Measurements from ENCODE around the gene PAXX. TPM values are rescaled to one million over a fixed set of nuclear protein-coding genes. Genes with fewer than 3 reads are reported as not detected.
"Not testable (repeated sequence)": the region's sequence is repeated elsewhere in the genome, so short reads cannot be mapped to it uniquely, and the experiment has no call there.

Gene PAXX
- total and polyA plus RNA-seq, 2 donors (not counting 1 experiment from before 2014, with no cell fraction given): 6.1 to 13.7 TPM

- not testable (repeated sequence) for H4K20me1 ChIP-seq (ENCODE audit: control insufficient read depth, extremely low read depth, insufficient read depth, low read length); H3K9me3 ChIP-seq (ENCODE audit: control insufficient read depth, insufficient read depth, low read depth, low read length); H3K4me2 ChIP-seq (ENCODE audit: extremely low read depth, insufficient read depth, low read length); H2AFZ ChIP-seq (ENCODE audit: low read length); H3K27me3 ChIP-seq (ENCODE audit: control insufficient read depth, insufficient read depth, low read length); H3K79me2 ChIP-seq (ENCODE audit: control insufficient read depth, insufficient read depth, low read length); H3K36me3 ChIP-seq (ENCODE audit: control insufficient read depth, insufficient read depth, low read length); H3K4me3 ChIP-seq (replicated peaks in 1 of 4; ENCODE audit: control extremely low read depth in 1 of 4, insufficient read depth in 1 of 4, low read depth in 3 of 4, low read length in 4 of 4); H3K27ac ChIP-seq (ENCODE audit: insufficient read depth, low read length); H3K9ac ChIP-seq (ENCODE audit: insufficient read depth, low read length); DNase-seq (ENCODE audit: low read depth in 2 of 2)
- peaks cover 13% of the 10 kb centered on the region for H3K4me1 ChIP-seq (ENCODE audit: control insufficient read depth, extremely low read depth, insufficient read depth, low read length)
- TF ChIP-seq, protein P1, sequence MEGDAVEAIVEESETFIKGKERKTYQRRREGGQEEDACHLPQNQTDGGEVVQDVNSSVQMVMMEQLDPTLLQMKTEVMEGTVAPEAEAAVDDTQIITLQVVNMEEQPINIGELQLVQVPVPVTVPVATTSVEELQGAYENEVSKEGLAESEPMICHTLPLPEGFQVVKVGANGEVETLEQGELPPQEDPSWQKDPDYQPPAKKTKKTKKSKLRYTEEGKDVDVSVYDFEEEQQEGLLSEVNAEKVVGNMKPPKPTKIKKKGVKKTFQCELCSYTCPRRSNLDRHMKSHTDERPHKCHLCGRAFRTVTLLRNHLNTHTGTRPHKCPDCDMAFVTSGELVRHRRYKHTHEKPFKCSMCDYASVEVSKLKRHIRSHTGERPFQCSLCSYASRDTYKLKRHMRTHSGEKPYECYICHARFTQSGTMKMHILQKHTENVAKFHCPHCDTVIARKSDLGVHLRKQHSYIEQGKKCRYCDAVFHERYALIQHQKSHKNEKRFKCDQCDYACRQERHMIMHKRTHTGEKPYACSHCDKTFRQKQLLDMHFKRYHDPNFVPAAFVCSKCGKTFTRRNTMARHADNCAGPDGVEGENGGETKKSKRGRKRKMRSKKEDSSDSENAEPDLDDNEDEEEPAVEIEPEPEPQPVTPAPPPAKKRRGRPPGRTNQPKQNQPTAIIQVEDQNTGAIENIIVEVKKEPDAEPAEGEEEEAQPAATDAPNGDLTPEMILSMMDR (conservative IDR thresholded peaks at IDR 0.05 in 1 of 2, IDR thresholded peaks at IDR 0.05 in 1 of 2; ENCODE audit: low read depth in 1 of 2, low read length in 2 of 2): peak in 1 of 2 donors; percentile 31
These were observed 12.1 kb downstream of the PAXX start for GRCh38 chr9:137004285-137004684.

- no peak for TF ChIP-seq EZH2 (IDR thresholded peaks at IDR 0.05; ENCODE audit: low read length, missing control alignments)
- TF ChIP-seq, protein P1 (conservative IDR thresholded peaks at IDR 0.05 in 1 of 2, IDR thresholded peaks at IDR 0.05 in 1 of 2; ENCODE audit: low read depth in 1 of 2, low read length in 2 of 2): no peak
- Histone ChIP-seq H3K4me1 (ENCODE audit: control insufficient read depth, extremely low read depth, insufficient read depth, low read length) (peaks cover 8% of the 10 kb centered on the region), H3K4me3 (replicated peaks in 1 of 4; ENCODE audit: control extremely low read depth in 1 of 4, insufficient read depth in 1 of 4, low read depth in 3 of 4, low read length in 4 of 4) (no peak overlapping the region), H3K36me3 (ENCODE audit: control insufficient read depth, insufficient read depth, low read length) (peaks cover 4% of the 10 kb centered on the region), H4K20me1 (ENCODE audit: control insufficient read depth, extremely low read depth, insufficient read depth, low read length) (no peaks in the 10 kb centered on the region), H3K4me2 (ENCODE audit: extremely low read depth, insufficient read depth, low read length) (no peak overlapping the region), H3K79me2 (ENCODE audit: control insufficient read depth, insufficient read depth, low read length) (no peaks in the 10 kb centered on the region), H3K27ac (ENCODE audit: insufficient read depth, low read length) (no peak overlapping the region), H2AFZ (ENCODE audit: low read length) (no peak overlapping the region), H3K9me3 (ENCODE audit: control insufficient read depth, insufficient read depth, low read depth, low read length) (no peaks in the 10 kb centered on the region), H3K9ac (ENCODE audit: insufficient read depth, low read length) (no peak overlapping the region), H3K27me3 (ENCODE audit: control insufficient read depth, insufficient read depth, low read length) (no peaks in the 10 kb centered on the region)
- peak in 1 of 2 donors; percentile 54 for DNase-seq (ENCODE audit: low read depth in 2 of 2)
These were observed 14.1 kb downstream of the PAXX start for GRCh38 chr9:137006116-137007003.

- Histone ChIP-seq H3K79me2 (ENCODE audit: control insufficient read depth, insufficient read depth, low read length) (no peaks in the 10 kb centered on the region), H3K27me3 (ENCODE audit: control insufficient read depth, insufficient read depth, low read length) (no peaks in the 10 kb centered on the region), H3K4me2 (ENCODE audit: extremely low read depth, insufficient read depth, low read length) (no peak overlapping the region), H3K4me3 (replicated peaks in 1 of 4; ENCODE audit: control extremely low read depth in 1 of 4, insufficient read depth in 1 of 4, low read depth in 3 of 4, low read length in 4 of 4) (no peak overlapping the region), H3K9ac (ENCODE audit: insufficient read depth, low read length) (no peak overlapping the region), H3K27ac (ENCODE audit: insufficient read depth, low read length) (no peak overlapping the region), H3K36me3 (ENCODE audit: control insufficient read depth, insufficient read depth, low read length) (peaks cover 5% of the 10 kb centered on the region), H3K9me3 (ENCODE audit: control insufficient read depth, insufficient read depth, low read depth, low read length) (no peaks in the 10 kb centered on the region), H4K20me1 (ENCODE audit: control insufficient read depth, extremely low read depth, insufficient read depth, low read length) (no peaks in the 10 kb centered on the region), H3K4me1 (ENCODE audit: control insufficient read depth, extremely low read depth, insufficient read depth, low read length) (peaks cover 8% of the 10 kb centered on the region), H2AFZ (ENCODE audit: low read length) (no peak overlapping the region)
- TF ChIP-seq, protein P1 (conservative IDR thresholded peaks at IDR 0.05 in 1 of 2, IDR thresholded peaks at IDR 0.05 in 1 of 2; ENCODE audit: low read depth in 1 of 2, low read length in 2 of 2): no peak
- TF ChIP-seq EZH2 (IDR thresholded peaks at IDR 0.05; ENCODE audit: low read length, missing control alignments): no peak
- peak in 1 of 2 donors; percentile 57 for DNase-seq (ENCODE audit: low read depth in 2 of 2)
These were observed 15.0 kb downstream of the PAXX start for GRCh38 chr9:137007108-137007815.
